GM18499 (cell line): ENCODE measurements around the gene AQP3.
"Not testable (repeated sequence)": the region's sequence is repeated elsewhere in the genome, so short reads cannot be mapped to it uniquely, and the experiment has no call there.

ENCODE experiments used
- ATAC-seq: cut with Tn5 transposase; IDR thresholded peaks from one replicate; pipeline ENCODE4 v1.9.1; 2021; ENCODE audit warnings: moderate number of reproducible peaks; ENCODE audit not compliant: insufficient read depth, unreplicated experiment

AQP3 gene

GRCh38 chr9:33465596-33466564 lies 18.5 kb upstream of the AQP3 start:
- ATAC-seq, result no peak

GRCh38 chr9:33465096-33465495 lies 17.7 kb upstream of the AQP3 start:
- ATAC-seq, result no peak

- ATAC-seq, result no peak
Measured at GRCh38 chr9:33464045-33464636, 16.7 kb upstream of the AQP3 start.

- ATAC-seq, result no peak
Measured at GRCh38 chr9:33463151-33463550, 15.8 kb upstream of the AQP3 start.

GRCh38 chr9:33461492-33461891 lies 14.1 kb upstream of the AQP3 start:
- ATAC-seq, result no peak

- no peak for ATAC-seq
Measured at GRCh38 chr9:33460854-33461253, 13.5 kb upstream of the AQP3 start.

GRCh38 chr9:33459115-33459514 lies 11.7 kb upstream of the AQP3 start:
- ATAC-seq, result no peak

- peak; percentile 44 for ATAC-seq
Measured at GRCh38 chr9:33458444-33458843, 11.1 kb upstream of the AQP3 start.

- ATAC-seq, result no peak
Measured at GRCh38 chr9:33455945-33456344, 8.6 kb upstream of the AQP3 start.

- not testable (repeated sequence) for ATAC-seq
Measured at GRCh38 chr9:33455456-33455855, 8.1 kb upstream of the AQP3 start.

- ATAC-seq, result not testable (repeated sequence)
Measured at GRCh38 chr9:33454661-33455026, 7.3 kb upstream of the AQP3 start.

- ATAC-seq, result no peak
Measured at GRCh38 chr9:33453999-33454660, 6.7 kb upstream of the AQP3 start.

GRCh38 chr9:33453286-33453860 lies 6.0 kb upstream of the AQP3 start:
- ATAC-seq, result no peak

GRCh38 chr9:33452828-33453271 lies 5.5 kb upstream of the AQP3 start:
- ATAC-seq, result no peak

- no peak for ATAC-seq
Measured at GRCh38 chr9:33450621-33451146, 3.3 kb upstream of the AQP3 start.

GRCh38 chr9:33449715-33450114 lies 2.3 kb upstream of the AQP3 start:
- ATAC-seq, result no peak

GRCh38 chr9:33447799-33448553 lies 583 bp upstream of the AQP3 start:
- no peak for ATAC-seq

- peak; percentile 94 for ATAC-seq
Measured at GRCh38 chr9:33446240-33446945, 1.0 kb downstream of the AQP3 start.
